NCI-H82 (cell line): ENCODE data around the gene AKT1S1.
A peak's percentile ranks its signal among the peaks of the same experiment; 100 is the strongest.

Experiments
- DNase-seq: peaks from one replicate; lab custom pipeline; 2025; lab: John Stamatoyannopoulos, UW

AKT1S1 gene

GRCh38 chr19:49836176-49837008, 40.8 kb downstream of the AKT1S1 start:
- DNase-seq = no peak

DNA sequence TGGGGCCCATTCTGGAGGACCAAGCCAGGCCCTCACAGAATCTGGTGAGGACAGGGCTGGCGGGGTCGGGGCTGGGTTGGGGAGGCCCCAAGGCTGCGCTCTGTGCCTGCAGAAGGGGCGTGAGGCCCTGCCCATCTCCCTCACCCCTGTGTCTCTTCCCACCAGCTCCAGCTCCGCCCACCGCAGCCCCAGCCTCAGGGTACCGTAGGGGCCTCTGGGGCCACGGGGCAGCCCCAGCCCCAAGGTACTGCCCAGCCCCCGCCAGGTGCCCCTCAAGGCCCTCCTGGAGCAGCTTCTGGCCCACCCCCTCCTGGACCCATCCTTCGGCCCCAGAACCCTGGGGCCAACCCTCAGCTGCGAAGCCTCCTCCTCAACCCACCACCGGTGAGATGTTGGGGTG, 41.6 kb downstream of the AKT1S1 start:
- no peak for DNase-seq

GRCh38 chr19:49833599-49833998, 43.6 kb downstream of the AKT1S1 start:
- no peak for DNase-seq

- no peak for DNase-seq
Observed at GRCh38 chr19:49832556-49832955, 44.6 kb downstream of the AKT1S1 start.

DNA sequence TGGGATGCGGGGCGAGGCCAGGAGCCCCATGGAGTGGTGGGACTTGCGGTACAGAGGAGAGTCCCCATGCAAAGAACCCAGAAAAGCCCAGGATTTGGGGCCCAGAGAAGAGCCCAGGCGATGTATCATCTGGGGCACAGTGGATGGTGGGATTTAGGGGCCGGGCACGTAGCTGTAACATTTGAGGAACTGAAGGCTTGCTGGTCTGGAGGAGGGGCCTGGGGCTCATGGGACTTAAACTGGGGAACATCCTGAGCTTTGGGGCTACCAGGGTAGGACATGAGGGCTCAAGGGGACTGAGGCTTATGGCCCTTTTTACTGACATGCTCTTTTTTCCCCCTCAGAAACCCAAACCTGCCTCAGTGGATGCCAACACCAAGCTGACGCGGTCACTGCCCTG, 45.6 kb downstream of the AKT1S1 start:
- DNase-seq = no peak

GRCh38 chr19:49830766-49831165, 46.4 kb downstream of the AKT1S1 start:
- no peak for DNase-seq

GRCh38 chr19:49829721-49830120, 47.4 kb downstream of the AKT1S1 start:
- no peak for DNase-seq

DNA sequence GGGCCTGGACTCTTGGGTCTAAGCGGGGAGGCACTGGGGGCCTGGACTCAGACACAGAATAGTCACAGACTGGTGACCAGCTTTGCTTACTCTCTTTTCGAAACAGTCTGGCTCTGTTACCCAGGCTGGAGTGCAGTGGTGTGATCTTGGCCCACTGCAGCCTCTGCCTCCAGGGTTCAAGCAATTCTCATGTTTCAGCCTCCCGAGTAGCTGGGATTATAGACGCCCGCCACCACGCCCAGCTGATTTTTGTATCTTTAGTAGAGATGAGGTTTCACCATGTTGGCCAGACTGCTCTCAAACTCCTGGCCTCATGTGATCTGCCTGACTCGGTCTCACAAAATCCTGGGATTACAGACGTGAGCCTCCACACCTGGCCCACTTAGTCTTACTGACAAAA, 48.0 kb downstream of the AKT1S1 start:
- DNase-seq = no peak

DNA sequence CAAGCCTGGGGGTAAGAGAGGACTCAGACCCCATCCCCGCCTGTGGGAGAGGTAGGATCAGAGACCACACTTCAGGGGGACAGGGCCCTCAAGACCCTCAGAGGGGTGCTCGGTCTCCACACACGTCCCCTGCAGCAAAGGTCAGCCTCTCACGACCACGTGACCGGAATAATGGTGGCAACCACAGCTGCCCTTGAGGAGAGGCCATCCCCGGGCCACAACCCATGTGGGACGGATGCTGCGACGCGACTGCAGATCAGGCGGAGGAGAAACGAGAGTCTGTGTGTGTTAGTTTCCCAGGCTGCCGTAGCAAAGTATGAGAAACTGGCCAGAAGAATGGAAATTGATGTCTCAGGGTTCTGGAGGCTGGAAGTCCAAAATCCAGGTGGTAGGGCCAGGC, 50.1 kb downstream of the AKT1S1 start:
- DNase-seq = no peak

GRCh38 chr19:49824662-49825061, 52.5 kb downstream of the AKT1S1 start:
- no peak for DNase-seq

DNA sequence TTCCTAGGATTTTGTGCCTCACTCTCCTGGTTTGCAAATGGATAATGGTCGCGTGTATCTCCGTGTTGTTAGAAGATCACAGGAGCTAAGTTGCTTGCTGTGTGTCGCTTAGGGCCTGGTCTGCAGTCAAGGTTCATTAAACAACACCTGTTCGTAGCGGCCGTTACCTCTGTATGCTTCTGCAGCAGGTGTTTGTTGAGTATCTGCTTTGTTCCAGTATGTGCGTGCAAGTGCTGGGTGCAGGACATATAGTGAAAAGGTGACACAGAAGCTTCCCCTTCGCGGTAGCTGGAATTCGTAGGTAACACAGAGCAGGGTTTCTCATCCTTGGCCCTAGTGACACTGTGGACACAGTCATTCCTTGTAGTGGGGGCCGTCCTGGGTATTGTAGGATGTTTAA, 53.7 kb downstream of the AKT1S1 start:
- DNase-seq = no peak

- DNase-seq = peak; percentile 99
Observed at GRCh38 chr19:49820125-49820524, 57.0 kb downstream of the AKT1S1 start.

- DNase-seq = peak; percentile 58
Observed at GRCh38 chr19:49819452-49820115, 57.6 kb downstream of the AKT1S1 start.
